HepG2 (cell line): ENCODE results near the gene POU3F3. TPM values are rescaled to one million over a fixed set of nuclear protein-coding genes. Genes with fewer than 3 reads are reported as not detected.

Experiments
- ATAC-seq: fragments of 200-7000 bp; cut with Tn5 transposase; 3 replicates; pipeline ENCODE4 v1.9.1; 2020; ENCODE audit warnings: mild to moderate bottlenecking, moderate library complexity
- BruUV-seq: library from RNA; stranded (reverse); fragments of 400-500 nt; replicated peaks from 2 replicates; lab custom pipeline; 2021; lab: Mats Ljungman, UMichigan
- CTCF ChIA-PET: fragments of 300-600 bp; formaldehyde crosslinking; extraction: SDS; loops from one replicate; lab custom pipeline; 2021; ENCODE audit warnings: low total read pairs, inconsistent platforms, low intra/inter-chr PET ratio; lab: Yijun Ruan, JAX
- POLR2A ChIA-PET: fragments of 350-600 bp; sonication (Branson Sonifier 250); formaldehyde crosslinking; loops from one replicate; lab custom pipeline; 2020; ENCODE audit warnings: antibody characterized with exemption, inconsistent platforms; lab: Yijun Ruan, JAX
- DNase-seq: peaks from one replicate; pipeline ENCODE4 v3.0.0-alpha.2; 2015; ENCODE audit warnings: low spot score
- FAIRE-seq: peaks from 3 replicates; lab custom pipeline; 2011; peaks lifted over from hg19 to GRCh38; lab: Jason Lieb, UNC
- H2AFZ ChIP-seq: one replicate; pipeline ENCODE4 v1.6.1; 2011; ENCODE audit warnings: low read length, inconsistent platforms
- H3K27ac ChIP-seq: fragments of 300-600 bp; 3 replicates; pipeline ENCODE4 v1.8.0; 2011; ENCODE audit warnings: mixed run types, mild to moderate bottlenecking, mixed read lengths, low read length, inconsistent platforms; ENCODE audit not compliant: insufficient read depth; ENCODE audit errors: extremely low read length
- H3K27me3 ChIP-seq, 2 experiments: fragments of 200-600 bp in 1 of 2; 2 replicates in 1 of 2; 3 replicates in 1 of 2; pipeline versions ENCODE4 v1.6.0 to v1.8.0; 2011; ENCODE audit warnings: low read length in 2 of 2, mild to moderate bottlenecking in 2 of 2, moderate library complexity in 2 of 2, inconsistent platforms in 1 of 2; ENCODE audit not compliant: insufficient read depth in 2 of 2, control insufficient read depth in 1 of 2
- H3K36me3 ChIP-seq, 2 experiments: fragments of 200-600 bp in 1 of 2; replicated peaks in 1 of 2; 2 replicates in 1 of 2; 3 replicates in 1 of 2; pipeline versions ENCODE4 v1.5.1 to v1.8.0; 2011; ENCODE audit warnings: low read length in 2 of 2, inconsistent platforms in 1 of 2; ENCODE audit not compliant: insufficient read depth in 2 of 2, control insufficient read depth in 1 of 2
- H3K4me1 ChIP-seq: 2 replicates; pipeline ENCODE4 v1.5.1; 2012; ENCODE audit warnings: low read length, inconsistent platforms; ENCODE audit not compliant: insufficient read depth
- H3K4me2 ChIP-seq: 2 replicates; pipeline ENCODE4 v1.6.0; 2011; ENCODE audit warnings: low read depth, low read length, inconsistent platforms
- H3K4me3 ChIP-seq, 3 experiments: fragments of 200-600 bp in 1 of 3; sonication (generic), shearing (Covaris generic) in 1 of 3; replicated peaks in 1 of 3; 2 replicates each; pipeline ENCODE4 v1.5.1; 2011 to 2016; ENCODE audit warnings: low read length in 3 of 3, inconsistent platforms in 2 of 3, low read depth in 2 of 3, mild to moderate bottlenecking in 2 of 3, control low read depth in 1 of 3, mixed read lengths in 1 of 3; ENCODE audit not compliant: insufficient read depth in 1 of 3
- H3K79me2 ChIP-seq: one replicate; pipeline ENCODE4 v1.6.1; 2011; ENCODE audit warnings: low read length, inconsistent platforms; ENCODE audit not compliant: insufficient read depth
- H3K9ac ChIP-seq: 2 replicates; pipeline ENCODE4 v1.6.0; 2011; ENCODE audit warnings: mild to moderate bottlenecking, low read depth, low read length, inconsistent platforms; ENCODE audit not compliant: insufficient read depth
- H3K9me3 ChIP-seq: 2 replicates; pipeline ENCODE4 v1.5.1; 2012; ENCODE audit warnings: mild to moderate bottlenecking, low read length
- H4K20me1 ChIP-seq: 2 replicates; pipeline ENCODE4 v1.6.0; 2011; ENCODE audit warnings: inconsistent platforms, mild to moderate bottlenecking, low read length, moderate library complexity; ENCODE audit not compliant: insufficient read depth
- ZNF276 ChIP-seq: sonication (generic); formaldehyde crosslinking; IDR thresholded peaks from 2 replicates; pipeline ENCODE4 v1.4.0; 2020; ENCODE audit warnings: mild to moderate bottlenecking, low read depth, missing genetic modification reagents
- ZNF629 ChIP-seq: sonication (generic); formaldehyde crosslinking; conservative IDR thresholded peaks from 2 replicates; pipeline ENCODE4 v1.5.0; 2020; ENCODE audit warnings: missing genetic modification reagents
- WGBS: methylation state at CpG from one replicate; pipeline ENCODE4 v1.1.6; 2017; ENCODE audit warnings: low lambda C conversion rate; 5-methylcytosine and 5-hydroxymethylcytosine counted together
- in situ Hi-C: cut with HindIII; loops from 2 replicates; pipeline ENCODE4 v1.10.0; 2017; ENCODE audit warnings: low pct_unique_long_range_greater_than_20kb; ENCODE audit not compliant: extremely low pct_ligation_motif_present
- intact Hi-C: fragments of 100-400 bp; cut with micrococcal nuclease; formaldehyde crosslinking; loops from one replicate; pipeline ENCODE4 v1.10.0; 2022; ENCODE audit not compliant: unreplicated experiment
- polyA plus RNA-seq, 8 experiments: library from polyadenylated mRNA; depleted of rRNA in 3 of 8; stranded (reverse) in 7 of 8; unstranded in 1 of 8; fragments of >200 nt; fragmentation: Illumina TruSeq in 4 of 8; extraction: Trizol in 4 of 8; gene quantifications; 2 replicates each; pipeline versions ENCODE4 v1.2.1 to v1.2.3, GENCODE V29; 2011 to 2016; ENCODE audit warnings: low read depth in 4 of 8, missing spikeins in 1 of 8, mixed read lengths in 1 of 8; ENCODE audit not compliant: insufficient read depth in 1 of 8
- total RNA-seq, 5 experiments: library from RNA; depleted of rRNA; stranded (reverse); fragments of >200 nt; fragmentation: Illumina TruSeq; extraction: Trizol; gene quantifications; 2 replicates each; pipeline ENCODE4 v1.2.3, GENCODE V29; 2016; ENCODE audit warnings: low read depth in 1 of 5
- TF ChIP-seq, protein P1 (sequence below): sonication (generic); formaldehyde crosslinking; IDR thresholded peaks from 2 replicates; pipeline ENCODE4 v1.5.0; 2020; ENCODE audit warnings: missing genetic modification reagents

Gene POU3F3
- total and polyA plus RNA-seq, 2 of the 13 experiments (the other 11 are each of a cell fraction or from before 2014, with no cell fraction given) = not detected

GRCh38 chr2:104866122-104866864 lies 12.4 kb downstream of the POU3F3 start (continued):
- no peak for TF ChIP-seq ZNF276 (CRISPR knock-in tag)
- no peak for TF ChIP-seq ZNF629 (CRISPR knock-in tag)

- H3K9ac ChIP-seq = no peak overlapping the region
- TF ChIP-seq, protein P1, sequence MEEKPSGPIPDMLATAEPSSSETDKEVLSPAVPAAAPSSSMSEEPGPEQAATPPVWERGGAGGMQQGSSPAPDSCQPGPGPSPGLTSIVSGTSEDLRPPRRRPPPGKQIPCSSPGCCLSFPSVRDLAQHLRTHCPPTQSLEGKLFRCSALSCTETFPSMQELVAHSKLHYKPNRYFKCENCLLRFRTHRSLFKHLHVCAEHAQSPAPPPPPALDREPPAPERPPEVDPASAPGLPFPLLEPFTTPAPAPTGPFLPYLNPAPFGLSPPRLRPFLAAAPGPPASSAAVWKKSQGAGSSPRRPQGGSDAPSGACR = no peak
- TF ChIP-seq, all 625 proteins: peak for 0
- no peaks in the 10 kb centered on the region for H3K36me3 ChIP-seq
- no peak overlapping the region for H3K4me2 ChIP-seq
- no peak for FAIRE-seq
- intact Hi-C loops (no loop called here), in situ Hi-C loops (no loop called here)
- POLR2A ChIA-PET = no interaction called here
- peaks cover 24 to 89% of the 10 kb centered on the region in 2 experiments for H3K27me3 ChIP-seq
- no peaks in the 10 kb centered on the region for H3K9me3 ChIP-seq
- ATAC-seq = peak; percentile 13; the same call in 2 of the 3 replicates
- no peak overlapping the region for H3K27ac ChIP-seq
- no TSS peak for BruUV-seq
- no peaks in the 10 kb centered on the region for H3K79me2 ChIP-seq
- H4K20me1 ChIP-seq = no peaks in the 10 kb centered on the region
- 33% methylated on average over 32 of the region's 51 CpGs for WGBS
- DNase-seq = no peak
- no peak overlapping the region for H2AFZ ChIP-seq
- no peak overlapping the region for H3K4me3 ChIP-seq
- CTCF ChIA-PET = no interaction called here
- no peaks in the 10 kb centered on the region for H3K4me1 ChIP-seq
Observed at GRCh38 chr2:104866883-104867812, 13.2 kb downstream of the POU3F3 start.
